ENCODE measurements around the gene FBXW11. TPM values are rescaled to one million over a fixed set of nuclear protein-coding genes. Genes with fewer than 3 reads are reported as not detected.
"Not testable (repeated sequence)": the region's sequence is repeated elsewhere in the genome, so short reads cannot be mapped to it uniquely, and the experiment has no call there.

FBXW11 gene
- total RNA-seq, 1 experiment from 2014 or later = 69.2 TPM

DNA sequence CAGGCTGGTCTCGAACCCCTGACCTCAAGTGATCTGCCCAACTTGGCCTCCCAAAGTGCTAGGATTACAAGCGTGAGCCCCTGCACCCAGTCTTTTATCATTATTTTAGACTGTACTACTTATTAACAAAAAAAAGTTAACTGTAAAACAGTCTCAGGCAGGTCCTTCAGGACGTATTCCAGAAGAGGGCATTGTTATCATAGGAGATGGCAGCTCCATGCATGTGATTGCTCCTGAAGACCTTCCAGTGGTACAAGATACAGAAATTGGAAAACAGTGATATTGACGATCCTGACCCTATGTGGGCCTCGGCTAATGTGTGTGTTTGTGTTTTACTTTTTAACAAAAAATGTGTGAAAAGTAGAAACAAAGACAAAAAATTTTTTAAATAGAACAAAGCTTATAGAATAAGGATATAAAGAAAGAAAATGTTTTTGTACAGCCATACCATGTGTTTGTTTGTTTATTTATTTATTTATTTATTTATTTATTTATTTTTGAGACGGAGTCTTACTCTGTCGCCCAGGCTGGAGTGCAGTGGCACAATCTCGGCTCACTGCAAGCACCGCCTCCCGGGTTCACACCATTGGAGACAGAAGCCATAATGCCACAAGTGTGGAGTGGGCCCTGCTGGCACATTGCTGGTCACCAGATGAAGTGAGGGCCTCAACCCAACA, 13.8 kb upstream of the FBXW11 start:
- H3K9ac ChIP-seq (ENCODE audit: low read length); H3F3A ChIP-seq (ENCODE audit: low read length, unreplicated experiment); H3K36me3 ChIP-seq (ENCODE audit: low read depth, low read length); H3K4me1 ChIP-seq (ENCODE audit: insufficient read depth, low read length); H3K79me2 ChIP-seq (ENCODE audit: low read length); H3K9me3 ChIP-seq (ENCODE audit: low read length); H3K4me2 ChIP-seq (ENCODE audit: low read length); H3K4me3 ChIP-seq (ENCODE audit: low read length); ATAC-seq; H3K9me2 ChIP-seq (replicated peaks; ENCODE audit: low read length); POLR2A ChIA-PET (ENCODE audit: unreplicated experiment); H2AFZ ChIP-seq (ENCODE audit: low read length); intact Hi-C loops (cut with micrococcal nuclease); H3K27ac ChIP-seq (ENCODE audit: low read length); H3K27me3 ChIP-seq (ENCODE audit: low read length); BruUV-seq (replicated peaks); H4K20me1 ChIP-seq (ENCODE audit: low read length): not testable (repeated sequence)
- DNase-seq = peak; percentile 9
- TF ChIP-seq, protein P1, sequence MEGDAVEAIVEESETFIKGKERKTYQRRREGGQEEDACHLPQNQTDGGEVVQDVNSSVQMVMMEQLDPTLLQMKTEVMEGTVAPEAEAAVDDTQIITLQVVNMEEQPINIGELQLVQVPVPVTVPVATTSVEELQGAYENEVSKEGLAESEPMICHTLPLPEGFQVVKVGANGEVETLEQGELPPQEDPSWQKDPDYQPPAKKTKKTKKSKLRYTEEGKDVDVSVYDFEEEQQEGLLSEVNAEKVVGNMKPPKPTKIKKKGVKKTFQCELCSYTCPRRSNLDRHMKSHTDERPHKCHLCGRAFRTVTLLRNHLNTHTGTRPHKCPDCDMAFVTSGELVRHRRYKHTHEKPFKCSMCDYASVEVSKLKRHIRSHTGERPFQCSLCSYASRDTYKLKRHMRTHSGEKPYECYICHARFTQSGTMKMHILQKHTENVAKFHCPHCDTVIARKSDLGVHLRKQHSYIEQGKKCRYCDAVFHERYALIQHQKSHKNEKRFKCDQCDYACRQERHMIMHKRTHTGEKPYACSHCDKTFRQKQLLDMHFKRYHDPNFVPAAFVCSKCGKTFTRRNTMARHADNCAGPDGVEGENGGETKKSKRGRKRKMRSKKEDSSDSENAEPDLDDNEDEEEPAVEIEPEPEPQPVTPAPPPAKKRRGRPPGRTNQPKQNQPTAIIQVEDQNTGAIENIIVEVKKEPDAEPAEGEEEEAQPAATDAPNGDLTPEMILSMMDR (conservative IDR thresholded peaks at IDR 0.05; ENCODE audit: low read depth, low read length) = 0 out of 2 replicates have a peak, but pooled peaks have one; percentile 23
- CTCF ChIA-PET = interaction anchor here (0.6 kb wide), 1 partner anchor 117 kb away, joined by 4 read pairs; no protein-coding TSS in a partner anchor

DNA sequence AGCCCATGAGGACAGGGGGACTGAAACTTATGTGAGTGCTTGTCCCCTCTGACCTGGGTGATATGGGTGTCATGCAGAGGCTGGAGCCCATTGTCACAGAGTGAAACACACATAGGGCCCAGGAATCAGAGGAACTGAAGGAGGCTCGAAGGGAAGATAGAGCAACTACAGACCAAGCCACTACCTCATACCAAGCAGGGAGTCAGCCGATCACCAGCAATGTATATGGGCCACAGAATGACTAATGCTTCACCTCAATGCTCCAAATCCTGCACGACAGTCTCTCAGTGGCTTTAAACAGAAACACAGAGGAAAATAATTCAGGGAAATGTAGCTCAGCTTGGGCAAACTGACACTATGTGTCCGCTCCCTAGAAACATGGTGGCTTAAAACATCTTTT, 8.9 kb upstream of the FBXW11 start:
- POLR2A ChIA-PET (ENCODE audit: unreplicated experiment) = no interaction called here
- Histone ChIP-seq H4K20me1 (ENCODE audit: low read length) (no peaks in the 10 kb centered on the region), H3F3A (ENCODE audit: low read length, unreplicated experiment) (no peaks in the 10 kb centered on the region), H3K4me3 (ENCODE audit: low read length) (no peak overlapping the region), H2AFZ (ENCODE audit: low read length) (no peak overlapping the region), H3K9ac (ENCODE audit: low read length) (no peak overlapping the region), H3K4me1 (ENCODE audit: insufficient read depth, low read length) (no peaks in the 10 kb centered on the region), H3K27me3 (ENCODE audit: low read length) (no peaks in the 10 kb centered on the region), H3K79me2 (ENCODE audit: low read length) (no peaks in the 10 kb centered on the region), H3K36me3 (ENCODE audit: low read depth, low read length) (no peaks in the 10 kb centered on the region), H3K4me2 (ENCODE audit: low read length) (no peak overlapping the region), H3K9me3 (ENCODE audit: low read length) (no peaks in the 10 kb centered on the region), H3K9me2 (replicated peaks; ENCODE audit: low read length) (no peaks in the 10 kb centered on the region), H3K27ac (ENCODE audit: low read length) (no peak overlapping the region)
- no TSS peak for BruUV-seq (replicated peaks)
- DNase-seq (no peak), ATAC-seq (no peak)
- intact Hi-C loops (cut with micrococcal nuclease) = no loop called here
- CTCF ChIA-PET = no interaction called here
- no peak for TF ChIP-seq EZH2 (IDR thresholded peaks at IDR 0.05; ENCODE audit: low read length, unreplicated experiment)
- TF ChIP-seq EZH2phosphoT487 (IDR thresholded peaks at IDR 0.05; ENCODE audit: borderline replicate concordance, low read length) = no peak
- TF ChIP-seq, protein P1 (conservative IDR thresholded peaks at IDR 0.05; ENCODE audit: low read depth, low read length) = no peak

GRCh38 chr5:172010278-172010677, 3.8 kb upstream of the FBXW11 start:
- no peak overlapping the region for H3K9ac ChIP-seq (ENCODE audit: low read length)
- TF ChIP-seq, protein P1 (conservative IDR thresholded peaks at IDR 0.05; ENCODE audit: low read depth, low read length) = peak; percentile 33; the same call in 1 of the 2 replicates
- no peak for TF ChIP-seq EZH2 (IDR thresholded peaks at IDR 0.05; ENCODE audit: low read length, unreplicated experiment)
- intact Hi-C loops (cut with micrococcal nuclease) = loop anchor here (1.0 kb wide), 1 partner anchor 30 kb away; no protein-coding TSS in a partner anchor
- no peak overlapping the region for H3K27ac ChIP-seq (ENCODE audit: low read length)
- H2AFZ ChIP-seq (ENCODE audit: low read length) = no peak overlapping the region
- no peaks in the 10 kb centered on the region for H4K20me1 ChIP-seq (ENCODE audit: low read length)
- no peaks in the 10 kb centered on the region for H3K9me3 ChIP-seq (ENCODE audit: low read length)
- H3K9me2 ChIP-seq (replicated peaks; ENCODE audit: low read length) = no peaks in the 10 kb centered on the region
- H3K4me3 ChIP-seq (ENCODE audit: low read length) = no peak overlapping the region
- ATAC-seq (no peak), DNase-seq (peak; percentile 8)
- H3K79me2 ChIP-seq (ENCODE audit: low read length) = peaks cover 21% of the 10 kb centered on the region
- no peaks in the 10 kb centered on the region for H3K27me3 ChIP-seq (ENCODE audit: low read length)
- no peak overlapping the region for H3K4me2 ChIP-seq (ENCODE audit: low read length)
- H3F3A ChIP-seq (ENCODE audit: low read length, unreplicated experiment) = no peaks in the 10 kb centered on the region
- H3K4me1 ChIP-seq (ENCODE audit: insufficient read depth, low read length) = peaks cover 15% of the 10 kb centered on the region
- no peaks in the 10 kb centered on the region for H3K36me3 ChIP-seq (ENCODE audit: low read depth, low read length)
- BruUV-seq (replicated peaks) = no TSS peak
- POLR2A ChIA-PET (ENCODE audit: unreplicated experiment) = interaction anchor here (0.8 kb wide), 1 partner anchor 31 kb away, joined by 13 read pairs; no protein-coding TSS in a partner anchor
- CTCF ChIA-PET = interaction anchor here (0.6 kb wide), 1 partner anchor 98 kb away, joined by 3 read pairs; no protein-coding TSS in a partner anchor

All from PC-3 (cell line).